ENCODE data around the gene PLEKHS1. TPM values are rescaled to one million over a fixed set of nuclear protein-coding genes. Genes with fewer than 3 reads are reported as not detected.
"Not testable (repeated sequence)": the region's sequence is repeated elsewhere in the genome, so short reads cannot be mapped to it uniquely, and the experiment has no call there.

Gene PLEKHS1
- total and polyA plus RNA-seq, 7 donors = 0.04 to 0.10 TPM; not detected in 5

- H3K27me3 ChIP-seq (ENCODE audit: insufficient read depth in 3 of 3, low read length in 2 of 3) = no peaks in the 10 kb centered on the region
- no peak for TF ChIP-seq CTCF (IDR thresholded peaks at IDR 0.05)
- no peak for ATAC-seq
- H3K4me3 ChIP-seq = no peak overlapping the region
- no peak for DNase-seq
- no peaks in the 10 kb centered on the region for H3K4me1 ChIP-seq
- 92 to 97% (median 95%) methylated on average over 4 of the region's 4 CpGs for WGBS, 3 donors
- H3K27ac ChIP-seq = no peak overlapping the region
- H3K36me3 ChIP-seq (ENCODE audit: insufficient read depth in 1 of 2, low read depth in 1 of 2) = no peaks in the 10 kb centered on the region
- H3K9me3 ChIP-seq = no peaks in the 10 kb centered on the region
- intact Hi-C loops (cut with DNase I) = no loop called here
Measured at GRCh38 chr10:113806503-113806902, 55.0 kb downstream of the PLEKHS1 start.

- no peak for DNase-seq
- intact Hi-C loops (cut with DNase I) = no loop called here
- no peak overlapping the region for H3K27ac ChIP-seq
- no peak overlapping the region for H3K4me3 ChIP-seq
- ATAC-seq = no peak
- no peaks in the 10 kb centered on the region for H3K4me1 ChIP-seq
- 70 to 85% (median 76%) methylated on average over 3 of the region's 3 CpGs for WGBS, 3 donors
- no peaks in the 10 kb centered on the region for H3K9me3 ChIP-seq
- H3K36me3 ChIP-seq (ENCODE audit: insufficient read depth in 1 of 2, low read depth in 1 of 2) = no peaks in the 10 kb centered on the region
- H3K27me3 ChIP-seq (ENCODE audit: insufficient read depth in 3 of 3, low read length in 2 of 3) = no peaks in the 10 kb centered on the region
- TF ChIP-seq CTCF (IDR thresholded peaks at IDR 0.05) = no peak
Measured at GRCh38 chr10:113808168-113808567, 56.7 kb downstream of the PLEKHS1 start.

GRCh38 chr10:113814700-113815099 is 63.2 kb downstream of the PLEKHS1 start:
- DNase-seq; intact Hi-C loops (cut with DNase I); H3K36me3 ChIP-seq (ENCODE audit: insufficient read depth in 1 of 2, low read depth in 1 of 2); H3K9me3 ChIP-seq; ATAC-seq; H3K27ac ChIP-seq; H3K27me3 ChIP-seq (ENCODE audit: insufficient read depth in 3 of 3, low read length in 2 of 3); H3K4me3 ChIP-seq; H3K4me1 ChIP-seq: not testable (repeated sequence)
- 83 to 85% (median 85%) methylated on average over 1 of the region's 1 CpG for WGBS, 3 donors

- Histone ChIP-seq H3K36me3 (ENCODE audit: insufficient read depth in 1 of 2, low read depth in 1 of 2) (no peaks in the 10 kb centered on the region), H3K27me3 (ENCODE audit: insufficient read depth in 3 of 3, low read length in 2 of 3) (no peaks in the 10 kb centered on the region), H3K4me1 (no peaks in the 10 kb centered on the region), H3K27ac (no peak overlapping the region), H3K4me3 (no peak overlapping the region), H3K9me3 (no peaks in the 10 kb centered on the region)
- no peak for DNase-seq
- WGBS, 3 donors = 49 to 58% (median 55%) methylated on average over 4 of the region's 4 CpGs
- no peak for TF ChIP-seq CTCF (IDR thresholded peaks at IDR 0.05)
- intact Hi-C loops (cut with DNase I) = no loop called here
- ATAC-seq = no peak
Measured at GRCh38 chr10:113819989-113820388, 68.5 kb downstream of the PLEKHS1 start.

GRCh38 chr10:113820507-113820906 is 69.0 kb downstream of the PLEKHS1 start:
- ATAC-seq = no peak
- DNase-seq = no peak
- Histone ChIP-seq H3K4me3 (no peak overlapping the region), H3K36me3 (ENCODE audit: insufficient read depth in 1 of 2, low read depth in 1 of 2) (no peaks in the 10 kb centered on the region), H3K9me3 (no peaks in the 10 kb centered on the region), H3K27ac (no peak overlapping the region), H3K27me3 (ENCODE audit: insufficient read depth in 3 of 3, low read length in 2 of 3) (no peaks in the 10 kb centered on the region), H3K4me1 (no peaks in the 10 kb centered on the region)
- no peak for TF ChIP-seq CTCF (IDR thresholded peaks at IDR 0.05)
- WGBS, 3 donors = 43 to 46% (median 43%) methylated on average over 8 of the region's 8 CpGs
- intact Hi-C loops (cut with DNase I) = no loop called here

- intact Hi-C loops (cut with DNase I); H3K4me1 ChIP-seq; H3K36me3 ChIP-seq (ENCODE audit: insufficient read depth in 1 of 2, low read depth in 1 of 2); H3K27me3 ChIP-seq (ENCODE audit: insufficient read depth in 3 of 3, low read length in 2 of 3); H3K27ac ChIP-seq; ATAC-seq; H3K9me3 ChIP-seq; DNase-seq; H3K4me3 ChIP-seq: not testable (repeated sequence)
- 73 to 88% (median 86%) methylated on average over 3 of the region's 3 CpGs for WGBS, 3 donors
Measured at GRCh38 chr10:113821306-113821705, 69.8 kb downstream of the PLEKHS1 start.
